GM10266 (cell line): ENCODE results near the gene TRAP1.
A peak's percentile ranks its signal among the peaks of the same experiment; 100 is the strongest.
"Not testable (repeated sequence)": the region's sequence is repeated elsewhere in the genome, so short reads cannot be mapped to it uniquely, and the experiment has no call there.

Experiments used
- DNase-seq: peaks from one replicate; pipeline ENCODE4 v3.0.0; 2012; ENCODE audit errors: extremely low spot score
- TF ChIP-seq, protein P1 (sequence below): IDR thresholded peaks from 2 replicates; pipeline ENCODE4 v1.5.1; 2012; ENCODE audit warnings: mild to moderate bottlenecking, low read depth; ENCODE audit not compliant: control insufficient read depth, insufficient read depth; ENCODE audit errors: missing control alignments

TRAP1 gene

DNA sequence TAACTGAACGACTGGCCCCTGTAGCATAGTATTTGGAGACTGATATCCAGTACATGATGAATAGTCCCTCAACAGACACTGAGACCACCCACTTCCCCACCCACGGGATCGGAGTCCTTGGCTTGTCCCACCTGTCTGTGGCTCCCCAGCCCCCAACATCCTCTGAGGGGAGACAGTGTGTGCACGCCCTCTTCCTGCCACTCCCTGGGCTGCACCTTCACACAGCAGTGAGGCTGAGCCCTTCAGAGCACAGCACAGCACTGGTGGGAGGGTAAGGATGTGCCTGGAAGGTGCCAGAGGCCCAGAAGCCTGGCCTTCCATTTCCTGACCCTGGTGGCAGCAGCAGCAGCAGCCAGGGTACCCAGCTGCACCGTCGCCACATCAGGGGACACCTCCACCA lies 51.8 kb downstream of the TRAP1 start:
- no peak for DNase-seq
- TF ChIP-seq, protein P1, sequence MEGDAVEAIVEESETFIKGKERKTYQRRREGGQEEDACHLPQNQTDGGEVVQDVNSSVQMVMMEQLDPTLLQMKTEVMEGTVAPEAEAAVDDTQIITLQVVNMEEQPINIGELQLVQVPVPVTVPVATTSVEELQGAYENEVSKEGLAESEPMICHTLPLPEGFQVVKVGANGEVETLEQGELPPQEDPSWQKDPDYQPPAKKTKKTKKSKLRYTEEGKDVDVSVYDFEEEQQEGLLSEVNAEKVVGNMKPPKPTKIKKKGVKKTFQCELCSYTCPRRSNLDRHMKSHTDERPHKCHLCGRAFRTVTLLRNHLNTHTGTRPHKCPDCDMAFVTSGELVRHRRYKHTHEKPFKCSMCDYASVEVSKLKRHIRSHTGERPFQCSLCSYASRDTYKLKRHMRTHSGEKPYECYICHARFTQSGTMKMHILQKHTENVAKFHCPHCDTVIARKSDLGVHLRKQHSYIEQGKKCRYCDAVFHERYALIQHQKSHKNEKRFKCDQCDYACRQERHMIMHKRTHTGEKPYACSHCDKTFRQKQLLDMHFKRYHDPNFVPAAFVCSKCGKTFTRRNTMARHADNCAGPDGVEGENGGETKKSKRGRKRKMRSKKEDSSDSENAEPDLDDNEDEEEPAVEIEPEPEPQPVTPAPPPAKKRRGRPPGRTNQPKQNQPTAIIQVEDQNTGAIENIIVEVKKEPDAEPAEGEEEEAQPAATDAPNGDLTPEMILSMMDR, result peak; percentile 27

DNA sequence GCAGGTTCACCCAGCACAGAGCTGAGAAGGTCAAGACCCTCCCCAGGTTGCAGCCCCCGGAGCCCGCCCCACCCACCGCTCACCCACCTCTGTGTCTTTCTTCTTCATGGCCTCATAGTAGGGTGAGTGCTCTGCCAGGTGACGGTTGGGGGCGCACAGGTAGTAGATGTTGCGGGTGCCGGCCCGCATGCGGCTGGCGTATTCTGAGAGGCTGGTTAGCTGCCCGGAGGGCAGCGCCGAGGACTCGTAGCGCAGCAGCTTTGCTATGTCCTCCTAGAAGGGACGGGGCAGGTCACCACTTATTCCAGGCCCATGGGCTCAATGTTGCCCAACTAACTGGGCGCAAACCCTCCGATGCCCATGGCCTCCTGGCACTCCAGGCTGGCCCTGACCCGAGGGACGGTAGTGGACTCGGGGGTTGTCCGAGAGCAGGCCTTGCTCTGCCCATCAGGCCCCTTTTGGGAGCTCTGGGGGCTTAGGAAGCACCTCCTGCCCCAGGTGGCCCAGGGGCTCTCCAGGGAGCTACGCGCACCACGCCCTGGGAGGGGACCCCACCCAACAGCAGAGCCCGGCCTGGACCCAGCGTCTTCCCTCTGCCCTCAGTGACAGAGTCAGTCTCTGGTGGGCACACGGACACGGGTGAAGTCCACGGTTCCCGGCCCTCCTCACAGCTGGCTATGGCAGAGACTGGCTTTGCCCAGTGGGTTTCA lies 53.0 kb downstream of the TRAP1 start:
- no peak for DNase-seq
- TF ChIP-seq, protein P1, result no peak

- DNase-seq, result no peak
- TF ChIP-seq, protein P1, result no peak
Measured at GRCh38 chr16:3662601-3663000, 54.7 kb downstream of the TRAP1 start.

DNA sequence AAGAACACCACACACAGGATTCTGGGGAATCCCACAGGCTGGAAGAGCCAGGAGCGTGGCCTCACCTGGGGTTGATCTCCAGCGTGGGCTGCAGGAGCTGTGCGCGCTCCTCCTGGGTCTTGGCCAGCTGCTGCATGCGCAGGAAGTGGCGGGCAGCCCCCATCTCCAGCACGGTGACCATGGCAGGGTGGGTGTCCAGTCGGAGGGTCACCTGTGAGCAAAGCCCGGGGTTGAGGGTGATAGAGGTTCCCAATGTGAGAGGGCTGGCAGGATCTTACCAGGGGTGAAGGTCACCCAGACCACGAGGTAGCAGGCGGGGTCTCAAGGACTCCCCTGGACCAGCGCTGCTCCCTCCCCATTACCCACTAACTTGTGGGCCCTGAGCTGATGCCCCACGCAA lies 55.4 kb downstream of the TRAP1 start:
- no peak for DNase-seq
- TF ChIP-seq, protein P1, result no peak

GRCh38 chr16:3661311-3661710 lies 56.0 kb downstream of the TRAP1 start:
- no peak for DNase-seq
- TF ChIP-seq, protein P1, result no peak

GRCh38 chr16:3659251-3659650 lies 58.1 kb downstream of the TRAP1 start:
- DNase-seq, result no peak
- TF ChIP-seq, protein P1, result no peak

DNA sequence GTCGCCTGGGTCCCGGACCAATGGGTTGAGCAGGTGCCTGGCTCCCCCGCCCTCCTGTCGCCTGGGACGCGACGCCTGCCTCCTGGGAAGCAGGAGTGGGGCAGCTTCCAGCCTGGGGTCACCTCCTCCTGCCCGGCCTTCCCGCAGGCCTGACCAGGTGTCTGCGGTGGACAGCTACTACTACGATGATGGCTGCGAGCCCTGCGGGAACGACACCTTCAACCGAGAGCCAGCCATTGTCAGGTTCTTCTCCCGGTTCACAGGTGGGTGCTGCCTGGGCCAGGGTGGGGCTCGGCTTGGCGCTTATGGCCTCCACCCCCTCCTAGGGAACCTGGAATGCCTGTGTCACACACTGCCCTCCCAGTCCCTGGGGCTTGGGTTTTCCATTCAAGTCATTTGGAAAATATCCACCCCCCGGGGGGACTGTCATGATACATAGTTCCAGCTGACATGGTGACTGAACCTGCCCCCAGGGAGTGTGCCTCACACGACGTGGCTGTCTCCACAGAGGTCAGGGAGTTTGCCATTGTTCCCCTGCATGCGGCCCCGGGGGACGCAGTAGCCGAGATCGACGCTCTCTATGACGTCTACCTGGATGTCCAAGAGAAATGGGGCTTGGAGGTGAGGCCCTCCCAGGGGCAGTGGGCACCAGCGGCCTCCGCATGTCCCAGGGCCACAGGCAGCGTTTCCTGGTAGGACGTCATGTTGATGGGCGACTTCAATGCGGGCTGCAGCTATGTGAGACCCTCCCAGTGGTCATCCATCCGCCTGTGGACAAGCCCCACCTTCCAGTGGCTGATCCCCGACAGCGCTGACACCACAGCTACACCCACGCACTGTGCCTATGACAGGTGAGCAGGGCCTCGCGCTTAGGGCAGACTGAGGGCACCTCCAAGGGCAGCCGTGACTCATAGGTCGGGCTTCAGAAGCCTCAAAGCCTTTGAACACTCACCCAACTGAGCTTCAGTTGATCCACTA lies 60.5 kb downstream of the TRAP1 start:
- no peak for DNase-seq
- TF ChIP-seq, protein P1, result no peak

DNA sequence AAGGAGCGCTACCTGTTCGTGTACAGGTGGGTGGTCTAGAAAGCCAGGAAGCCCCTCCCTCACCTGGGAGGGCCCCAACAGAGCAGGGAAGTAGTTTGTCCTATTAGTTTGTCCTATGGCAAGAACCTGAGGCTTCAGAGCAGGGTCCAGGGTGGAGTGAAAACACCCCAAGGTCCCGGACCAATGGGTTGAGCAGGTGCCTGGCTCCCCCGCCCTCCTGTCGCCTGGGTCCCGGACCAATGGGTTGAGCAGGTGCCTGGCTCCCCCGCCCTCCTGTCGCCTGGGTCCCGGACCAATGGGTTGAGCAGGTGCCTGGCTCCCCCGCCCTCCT lies 61.2 kb downstream of the TRAP1 start:
- not testable (repeated sequence) for DNase-seq
